Endothelial cell of umbilical vein (primary cell): ENCODE data around the gene DENND5A. TPM values are rescaled to one million over a fixed set of nuclear protein-coding genes. Genes with fewer than 3 reads are reported as not detected.
A peak's percentile ranks its signal among the peaks of the same experiment; 100 is the strongest.

ENCODE experiments used
- BruUV-seq: library from RNA; stranded (reverse); fragments of 400-500 nt; replicated peaks from 2 replicates; lab custom pipeline; 2021; lab: Mats Ljungman, UMichigan
- CTCF ChIA-PET: fragments of 300-600, 350-600 bp; sonication (Branson Sonifier 250); formaldehyde crosslinking; loops from one replicate; lab custom pipeline; 2021; ENCODE audit warnings: antibody characterized with exemption, inconsistent platforms; lab: Charles Lee
- POLR2A ChIA-PET: fragments of 300-600, 350-600 bp; sonication (Branson Sonifier 250); formaldehyde crosslinking; loops from one replicate; lab custom pipeline; 2021; ENCODE audit warnings: antibody characterized with exemption, inconsistent platforms; lab: Charles Lee
- DNase-seq: peaks from one replicate; pipeline ENCODE4 v3.0.0-alpha.2; 2011; ENCODE audit warnings: low read depth, low spot score
- FAIRE-seq: peaks from 2 replicates; lab custom pipeline; 2011; peaks lifted over from hg19 to GRCh38; lab: Jason Lieb, UNC
- H2AFZ ChIP-seq: 2 replicates; pipeline ENCODE4 v1.6.0; 2012; ENCODE audit warnings: low read depth, low read length, control low read depth, inconsistent platforms
- H3K27ac ChIP-seq: 2 replicates; pipeline ENCODE4 v1.5.1; 2011; ENCODE audit warnings: low read depth, mild to moderate bottlenecking, control low read depth, low read length, moderate library complexity; ENCODE audit not compliant: insufficient read depth
- H3K27me3 ChIP-seq, 2 experiments: 2 replicates each; pipeline versions ENCODE4 v1.6.0 to v1.6.1; 2011; ENCODE audit warnings: low read length in 2 of 2, mixed read lengths in 1 of 2; ENCODE audit not compliant: control insufficient read depth in 2 of 2, insufficient read depth in 2 of 2
- H3K36me3 ChIP-seq, 2 experiments: 2 replicates in 1 of 2; 3 replicates in 1 of 2; pipeline ENCODE4 v1.5.1; 2011; ENCODE audit warnings: low read length in 2 of 2, mild to moderate bottlenecking in 1 of 2, moderate library complexity in 1 of 2; ENCODE audit not compliant: control insufficient read depth in 2 of 2, insufficient read depth in 2 of 2; ENCODE audit errors: extremely low read depth in 1 of 2
- H3K4me1 ChIP-seq: 3 replicates; pipeline ENCODE4 v1.5.1; 2011; ENCODE audit warnings: mild to moderate bottlenecking, low read length; ENCODE audit not compliant: control insufficient read depth, insufficient read depth; ENCODE audit errors: extremely low read depth
- H3K4me2 ChIP-seq: 2 replicates; pipeline ENCODE4 v1.6.1; 2011; ENCODE audit warnings: low read length, control low read depth, mixed read lengths; ENCODE audit not compliant: insufficient read depth
- H3K4me3 ChIP-seq, 3 experiments: fragments of 200-600 bp in 1 of 3; sonication (generic), shearing (Covaris generic) in 1 of 3; replicated peaks in 1 of 3; 2 replicates each; pipeline ENCODE4 v1.5.1; 2011 to 2016; ENCODE audit warnings: control low read depth in 3 of 3, low read length in 3 of 3, mild to moderate bottlenecking in 2 of 3, inconsistent platforms in 1 of 3, low read depth in 1 of 3, moderate library complexity in 1 of 3; ENCODE audit not compliant: insufficient read depth in 1 of 3
- H3K79me2 ChIP-seq: 2 replicates; pipeline ENCODE4 v1.6.0; 2012; ENCODE audit warnings: low read length, inconsistent platforms; ENCODE audit not compliant: control insufficient read depth, insufficient read depth
- H3K9ac ChIP-seq: replicated peaks from 2 replicates; pipeline ENCODE3; 2011; ENCODE audit warnings: low read length, control low read depth; ENCODE audit not compliant: insufficient read depth; ENCODE audit errors: extremely low read depth
- H3K9me1 ChIP-seq: replicated peaks from 3 replicates; pipeline ENCODE4 v1.6.0; 2011; ENCODE audit warnings: mild to moderate bottlenecking, low read length; ENCODE audit not compliant: control insufficient read depth, insufficient read depth; ENCODE audit errors: extremely low read depth
- H3K9me3 ChIP-seq: replicated peaks from 2 replicates; pipeline ENCODE4 v1.5.1; 2012; ENCODE audit warnings: low read length, inconsistent platforms; ENCODE audit not compliant: control insufficient read depth, insufficient read depth
- H4K20me1 ChIP-seq: replicated peaks from 2 replicates; pipeline ENCODE3; 2011; ENCODE audit warnings: mild to moderate bottlenecking, low read length; ENCODE audit not compliant: control insufficient read depth, insufficient read depth; ENCODE audit errors: extremely low read depth
- CTCF ChIP-seq, 2 donors: IDR thresholded peaks; 1 replicate in 1 of 2; 2 replicates in 1 of 2; pipeline ENCODE4 v1.5.1; 2011; ENCODE audit warnings: low read length in 2 of 2, mild to moderate bottlenecking in 2 of 2, moderate library complexity in 2 of 2, control low read depth in 1 of 2, inconsistent platforms in 1 of 2, low read depth in 1 of 2; ENCODE audit not compliant: insufficient read depth in 1 of 2; ENCODE audit errors: extremely low read depth in 1 of 2
- EZH2 ChIP-seq: IDR thresholded peaks from 2 replicates; pipeline ENCODE4 v1.6.1; 2012; ENCODE audit warnings: borderline replicate concordance, low read depth, mild to moderate bottlenecking, moderate library complexity, low read length, inconsistent platforms; ENCODE audit not compliant: severe bottlenecking
- FOS ChIP-seq: IDR thresholded peaks from 2 replicates; pipeline ENCODE4 v1.6.1; 2011; ENCODE audit warnings: mild to moderate bottlenecking, low read length, moderate library complexity, borderline replicate concordance; ENCODE audit not compliant: insufficient read depth
- GATA2 ChIP-seq: IDR thresholded peaks from 2 replicates; pipeline ENCODE4 v1.7.0; 2011; ENCODE audit warnings: low read depth, mild to moderate bottlenecking, moderate library complexity, mixed read lengths, low read length; ENCODE audit not compliant: insufficient read length, insufficient read depth
- JUN ChIP-seq: IDR thresholded peaks from 2 replicates; pipeline ENCODE4 v1.6.1; 2011; ENCODE audit warnings: borderline replicate concordance, low read depth; ENCODE audit not compliant: insufficient read length, insufficient read depth
- MAX ChIP-seq: IDR thresholded peaks from 2 replicates; pipeline ENCODE4 v1.6.1; 2011; ENCODE audit not compliant: insufficient read depth, insufficient read length
- MYC ChIP-seq: IDR thresholded peaks from one replicate; pipeline ENCODE4 v1.6.1; 2011; ENCODE audit warnings: mild to moderate bottlenecking, low read depth, low read length
- POLR2A ChIP-seq: IDR thresholded peaks from 2 replicates; pipeline ENCODE4 v1.6.1; 2012; ENCODE audit warnings: low read depth, mild to moderate bottlenecking, control low read depth, low read length
- POLR2AphosphoS5 ChIP-seq: IDR thresholded peaks from 2 replicates; pipeline ENCODE4 v1.6.1; 2012; ENCODE audit warnings: low read depth, mild to moderate bottlenecking, control low read depth, low read length, moderate library complexity; ENCODE audit not compliant: insufficient read depth
- dilution Hi-C: fragments of 300-500 bp; cut with MboI; formaldehyde crosslinking; loops from one replicate; pipeline ENCODE4 v1.15.0; 2019; ENCODE audit warnings: low sequenced_read_pairs; ENCODE audit not compliant: extremely low pct_ligation_motif_present
- intact Hi-C: fragments of 100-400 bp; cut with micrococcal nuclease; formaldehyde crosslinking; loops from one replicate; pipeline ENCODE4 v1.10.0; 2022
- polyA plus RNA-seq, 4 experiments: library from polyadenylated mRNA; depleted of rRNA in 3 of 4; stranded (reverse) in 3 of 4; unstranded in 1 of 4; fragments of >200 nt; gene quantifications; 2 replicates each; pipeline versions ENCODE4 v1.2.1 to v1.2.3, GENCODE V29; 2011 to 2012; ENCODE audit warnings: missing spikeins in 1 of 4
- total RNA-seq: library from RNA; stranded (reverse); gene quantifications from 2 replicates; pipeline ENCODE4 v1.2.3, GENCODE V29; 2021

The DENND5A gene
- total and polyA plus RNA-seq, 2 donors (not counting 3 experiments of a cell fraction or from before 2014, with no cell fraction given): 116 to 220 TPM

- Histone ChIP-seq H3K79me2 (peaks cover 2% of the 10 kb centered on the region), H3K27ac (no peak overlapping the region), H3K9me1 (no peaks in the 10 kb centered on the region), H3K4me3 (no peak overlapping the region), H3K27me3 (no peaks in the 10 kb centered on the region), H3K4me1 (peaks cover 15% of the 10 kb centered on the region), H2AFZ (no peak overlapping the region), H3K9me3 (no peaks in the 10 kb centered on the region), H3K36me3 (peaks cover 6 to 13% of the 10 kb centered on the region in 2 experiments), H3K9ac (no peak overlapping the region), H3K4me2 (no peak overlapping the region), H4K20me1 (no peaks in the 10 kb centered on the region)
- CTCF ChIA-PET: no interaction called here
- intact Hi-C loops (loop anchor here (10.0 kb wide), 1 partner anchor 206 kb away; the partner anchor contains the start of gene IPO7), dilution Hi-C loops (no loop called here)
- no TSS peak for BruUV-seq
- POLR2A ChIA-PET: no interaction called here
- peak; percentile 7 for DNase-seq
- FAIRE-seq: no peak
- TF ChIP-seq MAX: no peak
- no peak for TF ChIP-seq FOS
- TF ChIP-seq JUN: no peak
- TF ChIP-seq MYC: no peak
- TF ChIP-seq GATA2: no peak
- TF ChIP-seq POLR2AphosphoS5: no peak
- no peak for TF ChIP-seq POLR2A
- no peak for TF ChIP-seq CTCF (IDR thresholded peaks at IDR 0.05; ENCODE audit: extremely low read depth in 1 of 2, insufficient read depth in 1 of 2, low read depth in 1 of 2, low read length in 2 of 2)
- no peak for TF ChIP-seq EZH2
Observed at GRCh38 chr11:9178716-9179115, 86.4 kb downstream of the DENND5A start.
